ENCODE results near the gene TEAD1.

DNA sequence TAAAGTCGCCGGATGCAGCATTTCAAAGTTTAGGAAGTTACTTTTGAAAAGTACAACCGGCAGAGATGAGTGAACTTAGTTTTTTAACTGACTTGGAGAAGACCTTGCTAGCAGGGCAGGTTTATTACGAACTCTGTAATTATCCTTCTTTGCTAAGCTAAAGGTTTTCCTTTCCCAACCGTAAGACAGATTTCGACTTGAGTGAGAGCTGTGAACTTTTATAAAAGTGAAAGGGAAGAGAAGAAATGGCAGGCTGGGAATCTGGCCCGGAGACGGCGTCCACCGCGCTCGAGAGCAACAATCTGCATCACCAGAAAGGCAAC, 659 bp upstream of the TEAD1 start:
- TF ChIP-seq, protein P1, sequence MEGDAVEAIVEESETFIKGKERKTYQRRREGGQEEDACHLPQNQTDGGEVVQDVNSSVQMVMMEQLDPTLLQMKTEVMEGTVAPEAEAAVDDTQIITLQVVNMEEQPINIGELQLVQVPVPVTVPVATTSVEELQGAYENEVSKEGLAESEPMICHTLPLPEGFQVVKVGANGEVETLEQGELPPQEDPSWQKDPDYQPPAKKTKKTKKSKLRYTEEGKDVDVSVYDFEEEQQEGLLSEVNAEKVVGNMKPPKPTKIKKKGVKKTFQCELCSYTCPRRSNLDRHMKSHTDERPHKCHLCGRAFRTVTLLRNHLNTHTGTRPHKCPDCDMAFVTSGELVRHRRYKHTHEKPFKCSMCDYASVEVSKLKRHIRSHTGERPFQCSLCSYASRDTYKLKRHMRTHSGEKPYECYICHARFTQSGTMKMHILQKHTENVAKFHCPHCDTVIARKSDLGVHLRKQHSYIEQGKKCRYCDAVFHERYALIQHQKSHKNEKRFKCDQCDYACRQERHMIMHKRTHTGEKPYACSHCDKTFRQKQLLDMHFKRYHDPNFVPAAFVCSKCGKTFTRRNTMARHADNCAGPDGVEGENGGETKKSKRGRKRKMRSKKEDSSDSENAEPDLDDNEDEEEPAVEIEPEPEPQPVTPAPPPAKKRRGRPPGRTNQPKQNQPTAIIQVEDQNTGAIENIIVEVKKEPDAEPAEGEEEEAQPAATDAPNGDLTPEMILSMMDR (IDR thresholded peaks at IDR 0.05; ENCODE audit: low read depth, low read length, poor library complexity, severe bottlenecking): no peak
- TF ChIP-seq EZH2phosphoT487 (IDR thresholded peaks at IDR 0.05; ENCODE audit: borderline replicate concordance, low read length): no peak
